Calu3 (cell line): ENCODE data around the gene ZBTB16. TPM values are rescaled to one million over a fixed set of nuclear protein-coding genes. Genes with fewer than 3 reads are reported as not detected.

Experiments used
- BruUV-seq: library from RNA; stranded (reverse); fragments of 400-500 nt; replicated peaks from 2 replicates; lab custom pipeline; 2021; lab: Mats Ljungman, UMichigan
- CTCF ChIA-PET: fragments of 300-600 bp; sonication (Branson Sonifier 250); formaldehyde crosslinking; loops from one replicate; lab custom pipeline; 2022; ENCODE audit warnings: antibody characterized with exemption; lab: Charles Lee
- DNase-seq: peaks from one replicate; pipeline ENCODE4 v3.0.0; 2022
- H3K27ac Mint-ChIP-seq: one replicate; pipeline ENCODE4 v1.8.0; 2022; ENCODE audit warnings: mixed read lengths; ENCODE audit not compliant: unreplicated experiment
- H3K27me3 Mint-ChIP-seq: one replicate; pipeline ENCODE4 v1.8.0; 2022; ENCODE audit warnings: mixed read lengths; ENCODE audit not compliant: unreplicated experiment
- H3K36me3 Mint-ChIP-seq: one replicate; pipeline ENCODE4 v1.8.0; 2022; ENCODE audit warnings: mild to moderate bottlenecking, moderate library complexity, mixed read lengths; ENCODE audit not compliant: insufficient read depth, unreplicated experiment
- H3K4me1 Mint-ChIP-seq: one replicate; pipeline ENCODE4 v1.8.0; 2022; ENCODE audit warnings: mild to moderate bottlenecking, low read depth, mixed read lengths; ENCODE audit not compliant: unreplicated experiment
- H3K4me3 Mint-ChIP-seq: one replicate; pipeline ENCODE4 v1.8.0; 2022; ENCODE audit warnings: mild to moderate bottlenecking, low read depth, moderate library complexity, mixed read lengths; ENCODE audit not compliant: unreplicated experiment
- H3K9me3 Mint-ChIP-seq: one replicate; pipeline ENCODE4 v1.8.0; 2022; ENCODE audit warnings: low read depth, mixed read lengths; ENCODE audit not compliant: unreplicated experiment
- intact Hi-C: fragments of 100-400 bp; cut with micrococcal nuclease; formaldehyde crosslinking; loops from one replicate; pipeline ENCODE4 v1.10.0; 2022; ENCODE audit not compliant: unreplicated experiment
- total RNA-seq: library from RNA; stranded (reverse); gene quantifications from 2 replicates; pipeline ENCODE4 v1.2.3, GENCODE V29; 2022
- TF ChIP-seq, protein P1 (sequence below): fragments of 200-600 bp; IDR thresholded peaks from one replicate; pipeline ENCODE4 v1.8.0; 2022; ENCODE audit warnings: antibody characterized with exemption; ENCODE audit not compliant: unreplicated experiment

Gene ZBTB16
- total RNA-seq, 1 experiment from 2014 or later, result not detected

DNA sequence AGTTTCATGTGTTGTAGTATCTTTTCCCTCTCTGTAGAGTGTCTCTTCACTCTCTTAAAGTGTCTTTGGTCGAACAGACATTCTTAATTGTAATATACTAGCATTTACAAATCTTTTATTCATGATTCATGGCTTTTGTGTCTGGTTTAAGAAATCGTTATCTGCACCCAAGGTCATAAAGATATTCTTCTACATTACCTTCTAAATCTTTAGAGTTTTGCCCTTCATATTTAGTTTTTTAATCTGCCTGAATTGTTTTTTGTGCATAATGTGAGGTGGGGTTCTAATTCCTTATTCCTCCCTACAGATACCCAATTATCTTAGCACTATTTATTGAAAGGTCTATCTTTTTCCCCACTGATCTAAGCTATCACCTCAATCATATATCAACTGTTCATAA is 227.6 kb downstream of the ZBTB16 start:
- peaks cover 64% of the 10 kb centered on the region for H3K4me1 Mint-ChIP-seq
- no TSS peak for BruUV-seq
- CTCF ChIA-PET, result no interaction called here

DNA sequence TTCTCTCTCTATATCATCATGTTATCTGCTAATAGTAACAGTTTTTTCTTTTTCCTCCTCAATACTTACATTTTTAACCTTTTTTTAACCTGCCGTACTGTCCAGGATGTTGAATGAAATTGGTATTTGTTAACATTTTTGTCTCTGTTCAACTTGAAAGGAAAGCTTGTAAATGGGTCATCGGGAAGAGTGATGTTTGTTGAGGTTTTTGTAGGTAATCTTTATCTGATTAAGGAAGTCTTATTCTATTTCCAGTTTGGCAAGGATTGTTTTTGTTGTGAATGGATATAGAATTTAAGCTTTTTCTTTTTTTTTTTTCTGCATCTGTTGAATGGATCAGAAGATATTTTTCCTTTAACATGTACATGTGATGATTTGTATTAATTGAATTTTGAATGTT is 228.6 kb downstream of the ZBTB16 start:
- Mint-ChIP-seq H3K4me3 (no peak overlapping the region), H3K27ac (no peak overlapping the region), H3K4me1 (peaks cover 61% of the 10 kb centered on the region)

More for the DNA sequence above, 227.6 kb downstream of the ZBTB16 start:
- H3K9me3 Mint-ChIP-seq, result no peaks in the 10 kb centered on the region
- no peaks in the 10 kb centered on the region for H3K27me3 Mint-ChIP-seq
- no peak for DNase-seq
- no peak overlapping the region for H3K4me3 Mint-ChIP-seq
- H3K36me3 Mint-ChIP-seq, result no peaks in the 10 kb centered on the region
- TF ChIP-seq, protein P1, sequence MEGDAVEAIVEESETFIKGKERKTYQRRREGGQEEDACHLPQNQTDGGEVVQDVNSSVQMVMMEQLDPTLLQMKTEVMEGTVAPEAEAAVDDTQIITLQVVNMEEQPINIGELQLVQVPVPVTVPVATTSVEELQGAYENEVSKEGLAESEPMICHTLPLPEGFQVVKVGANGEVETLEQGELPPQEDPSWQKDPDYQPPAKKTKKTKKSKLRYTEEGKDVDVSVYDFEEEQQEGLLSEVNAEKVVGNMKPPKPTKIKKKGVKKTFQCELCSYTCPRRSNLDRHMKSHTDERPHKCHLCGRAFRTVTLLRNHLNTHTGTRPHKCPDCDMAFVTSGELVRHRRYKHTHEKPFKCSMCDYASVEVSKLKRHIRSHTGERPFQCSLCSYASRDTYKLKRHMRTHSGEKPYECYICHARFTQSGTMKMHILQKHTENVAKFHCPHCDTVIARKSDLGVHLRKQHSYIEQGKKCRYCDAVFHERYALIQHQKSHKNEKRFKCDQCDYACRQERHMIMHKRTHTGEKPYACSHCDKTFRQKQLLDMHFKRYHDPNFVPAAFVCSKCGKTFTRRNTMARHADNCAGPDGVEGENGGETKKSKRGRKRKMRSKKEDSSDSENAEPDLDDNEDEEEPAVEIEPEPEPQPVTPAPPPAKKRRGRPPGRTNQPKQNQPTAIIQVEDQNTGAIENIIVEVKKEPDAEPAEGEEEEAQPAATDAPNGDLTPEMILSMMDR, result no peak
- intact Hi-C loops, result no loop called here
- H3K27ac Mint-ChIP-seq, result no peak overlapping the region

DNA sequence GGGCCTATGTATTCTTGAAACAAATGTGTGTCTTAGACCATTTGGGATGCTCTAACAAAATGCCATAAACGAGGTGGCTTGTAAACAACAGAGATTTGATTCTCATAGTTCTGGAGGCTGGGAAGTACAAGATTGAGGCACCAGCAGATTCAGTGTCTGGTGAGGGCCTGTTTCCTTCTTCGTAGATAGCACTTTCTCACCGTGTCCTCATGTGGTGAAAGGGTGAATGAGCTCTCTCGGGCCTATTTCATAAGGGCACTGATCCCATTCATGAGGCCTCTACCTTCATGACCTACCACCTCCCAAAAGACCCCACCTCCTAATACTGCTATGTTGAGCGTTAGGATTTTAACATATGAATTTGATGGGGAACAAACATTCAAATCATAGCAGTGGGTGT is 230.3 kb downstream of the ZBTB16 start:
- Mint-ChIP-seq H3K4me3 (no peak overlapping the region), H3K4me1 (peaks cover 66% of the 10 kb centered on the region), H3K27me3 (no peaks in the 10 kb centered on the region), H3K27ac (no peak overlapping the region), H3K36me3 (peaks cover 11% of the 10 kb centered on the region), H3K9me3 (no peaks in the 10 kb centered on the region)
- intact Hi-C loops, result loop anchor here (5.0 kb wide), 1 partner anchor 148 kb away; the partner anchor contains the start of gene REXO2
- BruUV-seq, result no TSS peak
- TF ChIP-seq, protein P1, result no peak
- CTCF ChIA-PET, result no interaction called here
- no peak for DNase-seq

More for the DNA sequence above, 228.6 kb downstream of the ZBTB16 start:
- intact Hi-C loops, result no loop called here
- no TSS peak for BruUV-seq
- no peaks in the 10 kb centered on the region for H3K9me3 Mint-ChIP-seq
- CTCF ChIA-PET, result interaction anchor here (1.1 kb wide), 1 partner anchor 17 kb away, joined by 4 read pairs; no protein-coding TSS in a partner anchor
- no peaks in the 10 kb centered on the region for H3K27me3 Mint-ChIP-seq
- no peak for DNase-seq
- TF ChIP-seq, protein P1, result no peak
- no peaks in the 10 kb centered on the region for H3K36me3 Mint-ChIP-seq

DNA sequence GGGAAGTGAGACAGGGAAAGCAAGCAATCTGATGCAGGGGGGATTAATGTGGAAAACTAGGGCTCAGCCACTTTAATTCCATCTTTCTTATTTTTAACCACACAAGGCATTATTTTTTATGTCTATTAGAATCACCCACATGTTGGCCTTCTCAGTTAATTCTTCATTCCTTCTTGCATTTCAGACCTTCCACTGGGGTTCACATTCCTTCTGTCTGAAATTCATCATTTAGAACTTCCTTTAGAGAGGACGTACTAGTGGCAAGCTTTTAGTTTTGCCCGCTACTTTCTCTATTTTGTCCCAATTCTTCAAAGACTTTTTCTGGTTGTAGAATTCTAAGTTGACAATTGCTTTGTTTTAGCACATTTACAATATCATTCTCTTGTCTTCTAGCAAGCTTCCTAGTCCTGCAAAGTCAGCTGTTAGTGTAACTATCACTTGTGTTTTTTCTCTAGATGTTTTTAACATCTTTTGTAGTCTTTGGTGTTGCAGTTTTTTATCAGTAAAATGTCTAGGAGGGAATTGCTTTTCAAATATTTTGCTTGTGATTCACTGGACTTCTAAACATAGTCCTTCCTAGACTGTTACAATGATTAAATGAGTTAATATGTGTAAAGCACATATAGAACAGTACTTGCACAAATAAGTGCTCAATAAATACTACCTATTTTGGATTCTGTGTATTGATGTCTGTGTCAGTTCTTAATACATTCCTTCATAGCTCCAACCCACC is 231.2 kb downstream of the ZBTB16 start:
- no TSS peak for BruUV-seq
- DNase-seq, result no peak
- TF ChIP-seq, protein P1, result no peak
- Mint-ChIP-seq H3K36me3 (peaks cover 14% of the 10 kb centered on the region), H3K4me3 (no peak overlapping the region), H3K9me3 (no peaks in the 10 kb centered on the region), H3K4me1 (peaks cover 70% of the 10 kb centered on the region), H3K27me3 (no peaks in the 10 kb centered on the region), H3K27ac (peak overlapping the region; percentile 22)
- CTCF ChIA-PET, result interaction anchor here (1.4 kb wide), 1 partner anchor 10 kb away, joined by 4 read pairs; no protein-coding TSS in a partner anchor
- intact Hi-C loops, result loop anchor here (5.0 kb wide), 1 partner anchor 147 kb away; the partner anchor contains the start of gene REXO2
